Measurements from ENCODE around the gene BAIAP2.

DNA sequence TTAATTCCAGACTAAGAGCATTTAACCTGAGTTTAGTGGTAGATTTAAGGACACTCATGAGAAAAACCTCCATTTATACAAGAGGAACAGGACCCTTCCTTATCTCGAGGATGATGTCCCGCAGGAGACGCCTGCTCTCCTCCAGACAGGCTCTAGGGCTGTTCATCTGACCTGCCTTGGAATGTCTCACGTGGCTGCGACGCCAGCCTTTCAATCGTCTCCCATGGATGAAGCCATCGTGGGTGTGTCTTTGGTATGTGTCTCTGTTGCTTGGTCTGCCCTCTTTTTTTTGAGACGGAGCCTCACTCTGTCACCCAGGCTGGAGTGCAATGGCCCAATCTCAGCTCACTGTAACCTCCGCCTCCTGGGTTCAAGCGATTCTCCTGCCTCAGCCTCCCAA is 26.8 kb upstream of the BAIAP2 start:
- TF ChIP-seq, protein P1, sequence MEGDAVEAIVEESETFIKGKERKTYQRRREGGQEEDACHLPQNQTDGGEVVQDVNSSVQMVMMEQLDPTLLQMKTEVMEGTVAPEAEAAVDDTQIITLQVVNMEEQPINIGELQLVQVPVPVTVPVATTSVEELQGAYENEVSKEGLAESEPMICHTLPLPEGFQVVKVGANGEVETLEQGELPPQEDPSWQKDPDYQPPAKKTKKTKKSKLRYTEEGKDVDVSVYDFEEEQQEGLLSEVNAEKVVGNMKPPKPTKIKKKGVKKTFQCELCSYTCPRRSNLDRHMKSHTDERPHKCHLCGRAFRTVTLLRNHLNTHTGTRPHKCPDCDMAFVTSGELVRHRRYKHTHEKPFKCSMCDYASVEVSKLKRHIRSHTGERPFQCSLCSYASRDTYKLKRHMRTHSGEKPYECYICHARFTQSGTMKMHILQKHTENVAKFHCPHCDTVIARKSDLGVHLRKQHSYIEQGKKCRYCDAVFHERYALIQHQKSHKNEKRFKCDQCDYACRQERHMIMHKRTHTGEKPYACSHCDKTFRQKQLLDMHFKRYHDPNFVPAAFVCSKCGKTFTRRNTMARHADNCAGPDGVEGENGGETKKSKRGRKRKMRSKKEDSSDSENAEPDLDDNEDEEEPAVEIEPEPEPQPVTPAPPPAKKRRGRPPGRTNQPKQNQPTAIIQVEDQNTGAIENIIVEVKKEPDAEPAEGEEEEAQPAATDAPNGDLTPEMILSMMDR (IDR thresholded peaks at IDR 0.05; ENCODE audit: extremely low read depth in 1 of 2, insufficient read depth in 1 of 2, low read depth in 1 of 2, low read length in 2 of 2) = no peak
- no peak for TF ChIP-seq POLR2AphosphoS5 (IDR thresholded peaks at IDR 0.05; ENCODE audit: insufficient read depth, low read depth, low read length)
- TF ChIP-seq EZH2 (IDR thresholded peaks at IDR 0.05; ENCODE audit: borderline replicate concordance, low read depth, low read length, severe bottlenecking) = no peak
- TF ChIP-seq FOS (IDR thresholded peaks at IDR 0.05; ENCODE audit: borderline replicate concordance, insufficient read depth, low read length) = no peak
- TF ChIP-seq MYC (IDR thresholded peaks at IDR 0.05; ENCODE audit: low read depth, low read length) = no peak
- no peak for TF ChIP-seq POLR2A (IDR thresholded peaks at IDR 0.05; ENCODE audit: low read depth, low read length)
- no peak for TF ChIP-seq JUN (IDR thresholded peaks at IDR 0.05; ENCODE audit: borderline replicate concordance, insufficient read depth, insufficient read length, low read depth)
- TF ChIP-seq, protein P2, sequence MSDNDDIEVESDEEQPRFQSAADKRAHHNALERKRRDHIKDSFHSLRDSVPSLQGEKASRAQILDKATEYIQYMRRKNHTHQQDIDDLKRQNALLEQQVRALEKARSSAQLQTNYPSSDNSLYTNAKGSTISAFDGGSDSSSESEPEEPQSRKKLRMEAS (IDR thresholded peaks at IDR 0.05; ENCODE audit: insufficient read depth, insufficient read length) = no peak
- TF ChIP-seq GATA2 (IDR thresholded peaks at IDR 0.05; ENCODE audit: insufficient read depth, insufficient read length, low read depth, low read length) = no peak

Data from endothelial cell of umbilical vein (primary cell).